GM21529 (cell line): ENCODE data around the gene M1AP.
A peak's percentile ranks its signal among the peaks of the same experiment; 100 is the strongest.
"Not testable (repeated sequence)": the region's sequence is repeated elsewhere in the genome, so short reads cannot be mapped to it uniquely, and the experiment has no call there.

Experiments used
- ATAC-seq: cut with Tn5 transposase; IDR thresholded peaks from one replicate; pipeline ENCODE4 v1.9.1; 2021; ENCODE audit not compliant: unreplicated experiment

Gene M1AP

GRCh38 chr2:74653985-74654882 is 6.1 kb upstream of the M1AP start, which contains the start of gene SEMA4F:
Gene SEMA4F, plus strand, starts transcription at chr2:74654247. Its CDS starts 130 bp downstream, at chr2:74654377.
- peak; percentile 99 for ATAC-seq

- peak; percentile 19 for ATAC-seq
Measured at GRCh38 chr2:74653589-74653984, 5.5 kb upstream of the M1AP start.

GRCh38 chr2:74646834-74647482 is 1.2 kb downstream of the M1AP start:
- no peak for ATAC-seq

GRCh38 chr2:74646201-74646600 is 1.9 kb downstream of the M1AP start:
- no peak for ATAC-seq

- ATAC-seq, result no peak
Measured at GRCh38 chr2:74645344-74645743, 2.8 kb downstream of the M1AP start.

DNA sequence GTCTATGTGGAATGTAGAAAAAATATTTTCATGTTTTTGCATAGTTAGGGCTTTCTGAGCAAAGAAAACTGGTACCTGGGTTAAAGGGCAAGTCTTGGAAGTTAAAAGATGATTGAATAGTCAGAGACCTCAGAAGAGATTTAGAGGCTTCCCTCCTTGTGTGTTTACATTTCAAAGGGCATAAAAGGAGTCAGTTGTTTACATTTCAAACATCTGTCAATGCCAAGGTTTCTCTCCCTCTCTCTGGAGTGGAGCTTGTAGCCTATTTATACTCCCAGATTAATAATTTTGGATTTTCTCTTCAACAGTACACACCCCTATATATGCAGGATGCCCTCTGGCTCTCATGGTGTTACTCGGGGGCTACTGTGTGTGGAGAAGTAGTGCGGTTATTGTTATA is 8.6 kb downstream of the M1AP start:
- no peak for ATAC-seq

DNA sequence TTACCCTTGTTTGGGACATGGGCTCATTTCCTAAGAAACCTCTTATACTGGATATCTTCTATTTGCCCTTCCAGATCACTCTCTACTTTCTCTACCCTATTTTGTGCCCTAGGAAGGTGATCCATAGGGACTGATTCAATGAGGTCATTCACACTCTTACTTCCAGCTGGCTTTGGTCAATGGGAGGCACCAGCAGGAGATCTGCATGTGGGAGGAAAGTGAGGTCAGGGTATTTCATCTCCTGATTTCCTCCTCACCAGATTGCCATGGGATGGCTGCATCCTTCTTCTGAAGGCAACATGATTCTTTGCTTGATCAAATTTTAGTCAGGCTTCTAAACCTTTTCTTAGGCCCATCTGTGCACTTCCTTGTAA is 15.2 kb downstream of the M1AP start:
- no peak for ATAC-seq

GRCh38 chr2:74632209-74632938 is 15.8 kb downstream of the M1AP start:
- no peak for ATAC-seq

GRCh38 chr2:74630454-74630853 is 17.7 kb downstream of the M1AP start:
- ATAC-seq, result not testable (repeated sequence)

DNA sequence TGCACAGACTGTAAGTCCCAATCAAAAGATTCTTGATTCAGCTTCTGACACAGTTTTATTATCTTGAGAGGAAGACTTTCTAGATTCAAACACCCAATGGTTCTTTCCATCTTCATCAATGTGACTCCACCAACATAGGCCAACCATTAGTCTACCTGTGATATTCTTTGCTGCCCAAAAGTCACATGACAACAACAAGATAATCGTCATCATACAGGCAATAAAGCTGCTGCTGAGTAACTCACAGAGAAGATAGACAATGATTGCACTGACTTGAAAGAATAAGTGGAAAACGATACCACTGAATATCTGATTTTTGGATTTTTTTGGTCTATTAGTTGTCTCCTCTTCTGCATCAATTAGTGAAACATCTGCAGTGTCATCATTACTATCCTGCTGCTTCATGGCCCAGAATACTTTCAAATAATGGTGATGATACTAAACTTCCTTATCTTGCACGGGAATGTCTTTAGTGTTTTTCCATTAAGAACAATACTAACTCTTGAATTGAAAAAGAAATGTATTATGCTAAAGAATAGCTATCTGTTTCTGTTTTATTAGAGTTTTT is 19.5 kb downstream of the M1AP start:
- ATAC-seq, result no peak

DNA sequence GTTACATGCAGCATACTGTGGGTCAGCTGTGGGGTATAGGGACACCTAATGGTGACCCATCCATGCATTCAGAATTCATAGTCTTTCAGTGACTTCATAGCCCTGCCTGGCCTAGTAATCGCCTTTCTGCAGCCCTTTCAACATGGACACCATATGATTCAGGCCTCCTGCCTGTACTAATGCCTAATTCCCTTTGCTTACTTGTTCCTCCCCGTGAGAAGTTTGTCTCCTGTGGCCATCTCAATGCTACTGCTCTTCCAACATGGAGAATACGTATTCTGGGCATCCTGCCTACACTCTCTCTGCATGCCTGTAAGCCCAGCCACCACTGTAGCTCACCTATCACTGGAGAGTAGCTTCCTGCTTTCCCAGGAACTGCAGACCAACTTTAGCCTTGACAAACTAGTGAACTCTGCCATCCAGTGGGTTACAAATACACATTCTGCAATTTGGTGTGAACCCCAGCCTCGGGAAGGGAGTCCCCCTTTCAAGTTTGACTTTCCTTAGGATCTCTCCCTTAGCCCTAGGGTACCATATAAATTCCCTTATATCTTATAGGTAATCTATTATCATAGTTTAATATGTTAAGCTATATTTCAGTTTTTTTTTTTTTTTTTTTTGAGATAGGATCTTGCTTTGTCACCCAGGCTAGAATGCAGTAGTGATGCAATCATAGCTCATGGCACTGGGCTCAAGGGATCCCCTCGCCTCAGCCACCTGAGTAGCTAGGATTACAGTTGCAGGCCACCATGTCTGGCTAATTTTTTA is 22.3 kb downstream of the M1AP start:
- no peak for ATAC-seq

GRCh38 chr2:74620671-74621070 is 27.5 kb downstream of the M1AP start:
- no peak for ATAC-seq

DNA sequence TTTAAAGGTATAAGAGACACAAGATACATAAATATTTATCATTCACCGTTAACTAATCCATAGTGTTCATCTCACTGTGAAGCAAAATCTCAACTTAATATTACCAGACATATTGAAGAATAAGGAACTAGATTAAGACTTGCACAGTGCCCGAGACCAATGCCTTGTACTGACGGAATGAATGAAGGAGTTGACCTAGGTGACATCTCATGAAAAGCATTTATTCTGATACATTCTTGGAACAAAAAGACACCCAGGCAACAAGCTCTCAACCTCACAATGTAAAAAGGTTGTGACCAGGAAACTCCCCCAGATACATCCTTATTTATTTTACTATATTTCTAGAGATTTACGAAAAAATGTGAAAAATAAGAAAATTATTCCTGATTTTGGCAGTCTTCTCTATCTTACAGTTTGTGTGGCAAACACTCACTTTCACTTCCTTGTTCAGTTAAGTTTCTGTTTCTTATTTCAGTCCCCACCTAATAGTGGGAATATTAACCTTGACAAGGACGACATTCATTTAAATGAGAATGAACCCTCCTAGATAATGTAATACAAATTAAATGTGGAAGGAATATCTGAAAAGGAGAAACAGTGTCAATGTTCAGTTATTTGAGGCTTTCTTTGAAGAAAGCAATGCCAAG is 28.4 kb downstream of the M1AP start:
- no peak for ATAC-seq

DNA sequence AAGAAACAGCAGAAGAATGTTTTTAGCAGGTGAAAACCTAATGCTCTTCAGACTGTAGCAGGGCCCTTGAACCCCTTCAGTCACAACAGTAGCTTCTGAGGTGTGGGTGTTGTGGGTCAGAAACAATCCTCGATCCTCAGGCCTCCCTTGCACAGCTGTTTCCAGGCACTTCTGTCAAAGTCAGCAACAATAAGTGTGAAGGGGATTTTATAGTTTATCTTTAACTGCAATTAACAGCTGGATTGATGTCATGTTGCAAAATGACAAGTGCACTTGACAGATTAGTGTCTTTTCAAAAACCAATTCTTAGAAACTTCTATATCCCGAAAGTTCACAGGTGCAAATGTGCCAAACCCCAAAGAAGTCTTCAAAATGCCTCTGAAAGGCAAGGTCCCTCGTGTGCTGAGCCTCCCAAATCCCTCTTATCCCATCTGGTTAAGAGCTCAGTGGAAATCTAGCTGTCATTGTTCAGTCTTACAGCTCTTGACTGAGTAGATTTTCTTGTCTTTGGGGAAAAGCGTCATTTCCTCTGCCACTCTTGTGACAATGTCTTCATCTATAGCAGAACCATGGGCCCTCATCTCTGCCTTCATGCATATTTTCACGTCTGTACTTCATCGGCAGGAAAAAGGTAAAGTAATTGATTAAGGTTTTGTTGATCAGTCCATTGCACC is 29.6 kb downstream of the M1AP start:
- no peak for ATAC-seq

DNA sequence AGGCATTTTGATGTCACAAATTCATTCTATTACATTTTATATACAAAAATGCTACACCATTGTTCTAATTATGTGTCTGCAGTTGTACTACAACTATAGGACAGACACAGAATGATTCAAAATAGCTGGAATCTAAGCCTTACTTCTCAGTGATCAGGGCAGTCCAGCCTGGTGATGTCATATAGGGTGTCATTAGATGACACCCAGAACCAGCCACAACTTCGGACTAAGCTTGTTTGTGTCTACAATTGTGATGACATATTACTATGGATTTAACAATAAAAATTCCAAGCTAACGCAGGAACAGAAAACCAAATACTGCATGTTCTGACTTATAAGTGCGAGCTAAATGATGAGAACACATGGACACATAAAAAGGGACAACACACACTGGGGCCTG is 31.0 kb downstream of the M1AP start:
- ATAC-seq, result no peak

- ATAC-seq, result no peak
Measured at GRCh38 chr2:74606927-74607326, 41.2 kb downstream of the M1AP start.

DNA sequence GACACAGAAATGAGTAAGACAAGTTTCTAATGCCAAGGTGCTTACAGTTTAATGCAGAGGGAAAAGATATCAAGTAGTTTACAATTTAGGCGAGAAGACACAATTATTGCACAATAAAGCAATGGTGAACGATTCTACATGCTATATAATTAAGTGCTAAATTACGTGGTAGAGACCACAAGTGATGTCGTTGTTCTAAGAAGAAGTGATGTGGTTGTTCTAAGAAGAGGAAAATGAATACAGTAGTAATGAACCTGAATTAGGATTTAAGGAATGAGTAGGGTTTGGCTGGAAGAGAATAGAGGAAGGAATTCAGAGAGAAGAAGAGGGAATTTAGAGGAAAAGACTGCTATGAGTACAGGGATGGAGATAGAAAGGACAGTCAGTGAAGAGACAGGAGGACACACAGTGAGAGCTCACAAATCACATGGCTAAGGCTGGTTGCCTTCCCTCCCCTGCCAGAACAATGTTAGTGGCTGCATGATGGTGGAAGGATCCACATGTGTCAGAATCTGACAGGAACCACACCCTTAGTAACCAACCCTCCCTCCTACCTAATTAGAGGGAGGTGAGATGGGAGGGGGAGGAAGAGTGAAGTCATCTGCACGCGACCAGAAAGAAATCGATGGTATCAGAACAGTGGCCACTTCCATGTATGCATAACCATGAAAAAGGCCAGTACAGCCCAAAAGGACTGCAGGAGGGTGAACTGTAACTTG is 44.7 kb downstream of the M1AP start:
- no peak for ATAC-seq

DNA sequence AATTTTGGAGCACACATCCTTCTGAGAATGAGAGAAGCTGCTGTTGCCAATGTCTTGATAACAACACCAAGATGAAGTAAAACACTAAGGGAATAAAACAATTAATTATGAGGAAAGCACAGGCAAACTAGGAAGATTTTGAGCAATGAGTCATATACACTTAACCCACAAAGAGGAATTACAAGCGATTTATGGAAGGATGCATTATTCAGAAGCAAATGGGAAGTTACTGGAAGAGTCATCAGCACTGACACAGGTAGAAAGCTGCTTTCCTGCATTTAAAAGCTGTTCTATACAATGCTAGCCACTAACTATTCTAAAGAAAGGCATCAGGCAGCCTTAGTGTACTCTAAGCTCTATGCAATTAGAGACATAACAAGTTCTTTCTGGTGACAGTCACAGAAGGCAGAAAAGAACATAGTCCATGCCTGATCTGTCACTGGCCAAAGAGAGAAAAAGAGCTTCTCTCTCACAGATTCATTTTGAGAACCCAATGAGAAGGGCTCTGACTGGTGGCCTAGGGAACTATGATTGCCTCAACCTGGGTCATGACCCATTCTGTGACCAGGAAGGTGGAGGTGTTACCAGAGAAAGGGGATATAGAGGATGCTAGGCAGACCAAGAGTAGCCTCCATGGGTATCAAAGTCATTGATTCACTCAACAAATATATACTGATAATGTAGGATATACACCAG is 45.4 kb downstream of the M1AP start:
- ATAC-seq, result no peak
